ENCODE measurements around the gene IFT25.

Gene IFT25

GRCh38 chr1:53947172-53947907 is 1.8 kb upstream of the IFT25 start:
- DNase-seq (ENCODE audit: low read depth, low spot score) = no peak
- H3K4me3 ChIP-seq (ENCODE audit: low read depth, low read length) = peak overlapping the region; percentile 87
- in situ Hi-C loops (cut with HindIII; ENCODE audit: low sequenced_read_pairs) = no loop called here
- TF ChIP-seq CTCF (IDR thresholded peaks at IDR 0.05; ENCODE audit: low read depth, low read length) = no peak

- DNase-seq (ENCODE audit: low read depth, low spot score) = no peak
- peak; percentile 25 for TF ChIP-seq CTCF (IDR thresholded peaks at IDR 0.05; ENCODE audit: low read depth, low read length)
- H3K4me3 ChIP-seq (ENCODE audit: low read depth, low read length) = peak within 1 kb of the TSS; percentile 87
- in situ Hi-C loops (cut with HindIII; ENCODE audit: low sequenced_read_pairs) = no loop called here
Measured at GRCh38 chr1:53946252-53947171, 1.0 kb upstream of the IFT25 start, which contains the start of gene LRRC42. Gene LRRC42, plus strand, starts transcription at chr1:53946350. Its CDS starts 5,650 bp downstream, at chr1:53952000.

GRCh38 chr1:53945183-53945432 is 391 bp downstream of the IFT25 start:
- no peak for TF ChIP-seq CTCF (IDR thresholded peaks at IDR 0.05; ENCODE audit: low read depth, low read length)
- H3K4me3 ChIP-seq (ENCODE audit: low read depth, low read length) = peak overlapping the region; percentile 77
- in situ Hi-C loops (cut with HindIII; ENCODE audit: low sequenced_read_pairs) = no loop called here
- no peak for DNase-seq (ENCODE audit: low read depth, low spot score)

- in situ Hi-C loops (cut with HindIII; ENCODE audit: low sequenced_read_pairs) = no loop called here
- no peak for TF ChIP-seq CTCF (IDR thresholded peaks at IDR 0.05; ENCODE audit: low read depth, low read length)
- peak; percentile 19 for DNase-seq (ENCODE audit: low read depth, low spot score)
- H3K4me3 ChIP-seq (ENCODE audit: low read depth, low read length) = peak overlapping the region; percentile 77
Measured at GRCh38 chr1:53944469-53945182, 873 bp downstream of the IFT25 start.

- in situ Hi-C loops (cut with HindIII; ENCODE audit: low sequenced_read_pairs) = no loop called here
- no peak overlapping the region for H3K4me3 ChIP-seq (ENCODE audit: low read depth, low read length)
- no peak for DNase-seq (ENCODE audit: low read depth, low spot score)
- TF ChIP-seq CTCF (IDR thresholded peaks at IDR 0.05; ENCODE audit: low read depth, low read length) = no peak
Measured at GRCh38 chr1:53943490-53944043, 1.9 kb downstream of the IFT25 start.

GRCh38 chr1:53943090-53943489 is 2.4 kb downstream of the IFT25 start:
- TF ChIP-seq CTCF (IDR thresholded peaks at IDR 0.05; ENCODE audit: low read depth, low read length) = no peak
- in situ Hi-C loops (cut with HindIII; ENCODE audit: low sequenced_read_pairs) = no loop called here
- DNase-seq (ENCODE audit: low read depth, low spot score) = no peak
- H3K4me3 ChIP-seq (ENCODE audit: low read depth, low read length) = no peak overlapping the region
